Calu3 (cell line): ENCODE data around the gene PTPN1. TPM values are rescaled to one million over a fixed set of nuclear protein-coding genes. Genes with fewer than 3 reads are reported as not detected.
"Not testable (repeated sequence)": the region's sequence is repeated elsewhere in the genome, so short reads cannot be mapped to it uniquely, and the experiment has no call there.

Experiments used
- BruUV-seq: library from RNA; stranded (reverse); fragments of 400-500 nt; replicated peaks from 2 replicates; lab custom pipeline; 2021; lab: Mats Ljungman, UMichigan
- CTCF ChIA-PET: fragments of 300-600 bp; sonication (Branson Sonifier 250); formaldehyde crosslinking; loops from one replicate; lab custom pipeline; 2022; ENCODE audit warnings: antibody characterized with exemption; lab: Charles Lee
- DNase-seq: peaks from one replicate; pipeline ENCODE4 v3.0.0; 2022
- H3K27ac Mint-ChIP-seq: one replicate; pipeline ENCODE4 v1.8.0; 2022; ENCODE audit warnings: mixed read lengths; ENCODE audit not compliant: unreplicated experiment
- H3K27me3 Mint-ChIP-seq: one replicate; pipeline ENCODE4 v1.8.0; 2022; ENCODE audit warnings: mixed read lengths; ENCODE audit not compliant: unreplicated experiment
- H3K36me3 Mint-ChIP-seq: one replicate; pipeline ENCODE4 v1.8.0; 2022; ENCODE audit warnings: mild to moderate bottlenecking, moderate library complexity, mixed read lengths; ENCODE audit not compliant: insufficient read depth, unreplicated experiment
- H3K4me1 Mint-ChIP-seq: one replicate; pipeline ENCODE4 v1.8.0; 2022; ENCODE audit warnings: mild to moderate bottlenecking, low read depth, mixed read lengths; ENCODE audit not compliant: unreplicated experiment
- H3K4me3 Mint-ChIP-seq: one replicate; pipeline ENCODE4 v1.8.0; 2022; ENCODE audit warnings: mild to moderate bottlenecking, low read depth, moderate library complexity, mixed read lengths; ENCODE audit not compliant: unreplicated experiment
- H3K9me3 Mint-ChIP-seq: one replicate; pipeline ENCODE4 v1.8.0; 2022; ENCODE audit warnings: low read depth, mixed read lengths; ENCODE audit not compliant: unreplicated experiment
- CTCF ChIP-seq: fragments of 200-600 bp; IDR thresholded peaks from one replicate; pipeline ENCODE4 v1.8.0; 2022; ENCODE audit warnings: antibody characterized with exemption; ENCODE audit not compliant: unreplicated experiment
- intact Hi-C: fragments of 100-400 bp; cut with micrococcal nuclease; formaldehyde crosslinking; loops from one replicate; pipeline ENCODE4 v1.10.0; 2022; ENCODE audit not compliant: unreplicated experiment
- total RNA-seq: library from RNA; stranded (reverse); gene quantifications from 2 replicates; pipeline ENCODE4 v1.2.3, GENCODE V29; 2022

PTPN1 gene
- total RNA-seq, 1 experiment from 2014 or later = 58.5 TPM

- Mint-ChIP-seq H3K27ac (no peak overlapping the region), H3K9me3 (no peaks in the 10 kb centered on the region), H3K4me1 (peaks cover 2% of the 10 kb centered on the region), H3K27me3 (no peaks in the 10 kb centered on the region), H3K36me3 (peaks cover 18% of the 10 kb centered on the region), H3K4me3 (no peak overlapping the region)
- CTCF ChIA-PET = no interaction called here
- no peak for TF ChIP-seq CTCF
- BruUV-seq = no TSS peak
- intact Hi-C loops = no loop called here
- DNase-seq = no peak
Measured at GRCh38 chr20:50506270-50506579, 4.0 kb upstream of the PTPN1 start.

GRCh38 chr20:50507745-50508144 lies 2.4 kb upstream of the PTPN1 start:
- CTCF ChIA-PET = interaction anchor here (0.7 kb wide), 1 partner anchor 58 kb away, joined by 5 read pairs; no protein-coding TSS in a partner anchor
- H3K9me3 Mint-ChIP-seq, H3K4me3 Mint-ChIP-seq, BruUV-seq, H3K27ac Mint-ChIP-seq, H3K27me3 Mint-ChIP-seq, intact Hi-C loops, DNase-seq: not testable (repeated sequence)
- Mint-ChIP-seq H3K36me3 (peaks cover 23% of the 10 kb centered on the region), H3K4me1 (peaks cover 14% of the 10 kb centered on the region)

- no TSS peak for BruUV-seq
- intact Hi-C loops = no loop called here
- no peak for TF ChIP-seq CTCF
- peaks cover 23% of the 10 kb centered on the region for H3K36me3 Mint-ChIP-seq
- CTCF ChIA-PET = interaction anchor here (0.7 kb wide), 1 partner anchor 59 kb away, joined by 5 read pairs; no protein-coding TSS in a partner anchor
- peaks cover 20% of the 10 kb centered on the region for H3K4me1 Mint-ChIP-seq
- H3K27me3 Mint-ChIP-seq = no peaks in the 10 kb centered on the region
- no peaks in the 10 kb centered on the region for H3K9me3 Mint-ChIP-seq
- no peak for DNase-seq
- H3K4me3 Mint-ChIP-seq = no peak overlapping the region
- no peak overlapping the region for H3K27ac Mint-ChIP-seq
Measured at GRCh38 chr20:50508171-50508755, 1.9 kb upstream of the PTPN1 start.

GRCh38 chr20:50510706-50511542 lies 741 bp downstream of the PTPN1 start:
- Mint-ChIP-seq H3K9me3 (no peaks in the 10 kb centered on the region), H3K4me1 (peaks cover 43% of the 10 kb centered on the region), H3K27me3 (no peaks in the 10 kb centered on the region), H3K36me3 (peaks cover 23% of the 10 kb centered on the region), H3K4me3 (peak overlapping the region; percentile 90), H3K27ac (peak overlapping the region; percentile 88)
- TSS peak; percentile 38 for BruUV-seq
- intact Hi-C loops = no loop called here
- TF ChIP-seq CTCF = no peak
- CTCF ChIA-PET = interaction anchor here (0.5 to 1.8 kb wide), 13 partner anchors 8 to 1206 kb away, joined by 3 to 6 read pairs (median 3); no protein-coding TSS in a partner anchor
- DNase-seq = peak; percentile 38
